ENCODE results near the gene PLA2R1.

- no peak for TF ChIP-seq EZH2 (IDR thresholded peaks at IDR 0.05; ENCODE audit: borderline replicate concordance)
- TF ChIP-seq CTCF (IDR thresholded peaks at IDR 0.05; ENCODE audit: poor library complexity): no peak
These were observed 116.0 kb downstream of the PLA2R1 start for GRCh38 chr2:159946326-159946999.

Data from hepatocyte (in vitro differentiated cells).